Measurements from ENCODE around the gene USP22. TPM values are rescaled to one million over a fixed set of nuclear protein-coding genes. Genes with fewer than 3 reads are reported as not detected.

The USP22 gene
- total RNA-seq, 2 donors from 2014 or later, result 145 to 152 TPM

DNA sequence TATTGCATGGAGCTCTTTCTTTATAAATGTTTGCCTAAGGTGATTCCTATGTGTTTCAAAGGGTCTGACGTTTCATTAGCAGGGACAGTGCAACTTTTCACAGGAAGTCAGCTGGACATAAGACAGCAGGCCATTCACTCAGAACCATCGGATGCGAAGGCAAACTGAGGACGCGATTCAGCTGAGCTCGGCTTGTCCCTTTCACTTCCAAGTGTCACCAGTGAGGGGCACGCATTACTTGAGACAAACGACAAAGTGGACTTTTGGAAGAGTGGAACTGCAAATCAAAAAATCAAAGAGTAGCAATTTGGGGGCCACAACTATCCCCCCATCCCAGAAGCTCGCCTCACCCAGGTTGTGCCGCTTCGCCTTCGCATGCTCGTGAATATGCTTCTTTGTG is 14.6 kb downstream of the USP22 start:
- no peak for ATAC-seq
- DNase-seq, result no peak
- intact Hi-C loops (cut with DNase I), result no loop called here

DNA sequence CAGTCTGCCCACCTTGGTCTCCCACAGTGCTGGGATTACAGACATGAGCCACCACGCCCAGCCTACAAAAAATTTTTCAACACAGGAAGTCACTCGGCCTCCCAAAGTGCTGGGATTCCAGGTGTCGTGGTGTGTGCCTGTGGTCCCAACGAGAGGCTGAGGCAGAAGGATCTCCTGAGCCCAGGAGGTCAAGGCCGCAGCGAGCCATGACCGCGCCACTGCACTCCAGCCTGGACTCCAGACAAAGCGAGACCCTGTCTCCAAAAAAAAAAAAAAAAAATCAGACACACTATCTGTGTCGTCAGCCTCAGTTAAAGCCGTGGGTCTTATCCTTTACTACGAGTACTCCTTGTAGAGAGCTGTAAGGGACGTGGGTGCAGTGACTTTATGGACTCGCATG is 15.8 kb downstream of the USP22 start:
- DNase-seq (no peak), ATAC-seq (no peak)
- intact Hi-C loops (cut with DNase I), result no loop called here

- DNase-seq, result no peak
- intact Hi-C loops (cut with DNase I), result no loop called here
- no peak for ATAC-seq
Observed at GRCh38 chr17:21025451-21025850, 17.4 kb downstream of the USP22 start.

GRCh38 chr17:21024024-21024423 is 18.8 kb downstream of the USP22 start:
- intact Hi-C loops (cut with DNase I), result no loop called here
- no peak for ATAC-seq

DNA sequence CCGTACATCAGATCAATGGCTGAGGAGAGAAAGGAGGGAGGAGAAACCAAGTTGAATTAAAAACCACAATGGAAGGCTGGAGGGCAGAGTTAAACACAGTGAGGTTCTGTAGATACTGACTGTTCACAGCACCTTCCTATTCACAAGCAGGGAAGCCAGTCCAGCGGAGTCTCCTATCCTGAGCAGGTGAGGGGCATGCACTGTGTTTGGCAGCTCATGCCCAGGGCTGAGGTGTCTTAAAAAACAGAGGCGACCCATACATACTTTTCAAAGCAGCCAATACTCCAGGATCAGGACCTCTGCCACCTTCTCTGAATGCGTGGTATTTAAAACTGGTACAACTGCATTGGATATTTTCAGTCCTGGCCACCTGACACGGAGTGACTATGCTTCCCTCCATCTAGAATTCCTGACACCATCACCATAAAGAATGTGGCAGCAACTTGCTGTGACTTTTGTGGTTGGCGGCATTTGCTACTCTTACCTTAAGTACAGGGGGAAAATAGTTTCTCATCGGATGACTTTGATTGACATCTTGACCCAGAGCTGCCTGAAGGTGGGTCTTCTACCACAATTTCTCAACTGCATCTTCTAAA is 21.5 kb downstream of the USP22 start:
- intact Hi-C loops (cut with DNase I), result no loop called here
- DNase-seq (no peak), ATAC-seq (no peak)

More at GRCh38 chr17:21024024-21024423, 18.8 kb downstream of the USP22 start:
- no peak for DNase-seq

- DNase-seq, result no peak
- intact Hi-C loops (cut with DNase I), result no loop called here
- peak in 1 of 2 donors; percentile 4 for ATAC-seq
Observed at GRCh38 chr17:21020622-21021021, 22.2 kb downstream of the USP22 start.

DNA sequence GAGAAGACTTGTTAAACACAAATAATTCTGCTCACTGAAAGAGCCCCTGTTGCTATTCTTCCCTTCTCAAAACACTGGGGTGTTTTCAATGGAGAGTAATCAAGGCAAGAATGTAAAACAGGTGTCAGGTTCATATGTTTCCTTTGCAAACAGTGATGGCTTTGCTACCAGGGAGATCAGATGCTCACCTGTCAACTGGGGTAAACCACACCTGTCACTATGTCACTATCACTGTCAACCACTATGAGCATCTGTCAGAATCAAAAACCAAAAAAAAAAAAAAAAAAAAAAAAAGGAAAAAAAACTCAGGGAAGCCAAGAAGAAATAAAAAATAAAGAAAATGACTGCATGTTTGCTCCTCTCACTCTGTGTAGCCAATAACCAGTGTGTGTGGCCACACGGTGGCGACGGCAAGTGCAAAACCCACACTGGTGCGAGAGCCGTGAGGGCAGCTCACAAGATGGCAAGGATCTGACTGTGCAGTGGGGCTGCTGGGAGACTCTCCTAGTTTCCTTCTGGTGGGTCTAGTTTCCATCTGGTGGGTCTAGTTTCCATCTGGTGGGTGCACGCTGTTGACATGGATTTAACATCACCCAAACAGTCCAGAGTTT is 22.7 kb downstream of the USP22 start:
- ATAC-seq (peak; percentile 50 to 80), DNase-seq (no peak)
- intact Hi-C loops (cut with DNase I), result no loop called here

DNA sequence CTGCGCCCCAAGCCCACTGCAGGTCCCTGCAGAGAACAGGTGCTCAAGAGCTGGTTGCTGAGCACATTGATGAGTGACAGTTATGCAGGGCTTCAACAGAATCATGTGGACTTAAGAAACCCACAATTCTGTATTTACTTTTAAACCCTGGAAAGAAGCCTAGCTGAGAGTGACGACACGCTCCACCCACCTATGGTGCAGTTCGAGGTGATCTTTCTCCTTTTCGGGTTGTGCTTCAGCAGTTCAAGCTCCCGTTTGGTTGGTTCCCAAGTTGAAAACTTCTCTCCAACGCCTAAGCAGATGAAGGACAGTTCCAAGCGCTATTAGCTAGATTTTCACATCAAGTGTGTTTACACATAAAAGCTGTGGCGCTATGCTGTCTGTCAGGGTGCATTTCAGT is 23.9 kb downstream of the USP22 start:
- intact Hi-C loops (cut with DNase I), result no loop called here
- DNase-seq (no peak), ATAC-seq (no peak)

DNA sequence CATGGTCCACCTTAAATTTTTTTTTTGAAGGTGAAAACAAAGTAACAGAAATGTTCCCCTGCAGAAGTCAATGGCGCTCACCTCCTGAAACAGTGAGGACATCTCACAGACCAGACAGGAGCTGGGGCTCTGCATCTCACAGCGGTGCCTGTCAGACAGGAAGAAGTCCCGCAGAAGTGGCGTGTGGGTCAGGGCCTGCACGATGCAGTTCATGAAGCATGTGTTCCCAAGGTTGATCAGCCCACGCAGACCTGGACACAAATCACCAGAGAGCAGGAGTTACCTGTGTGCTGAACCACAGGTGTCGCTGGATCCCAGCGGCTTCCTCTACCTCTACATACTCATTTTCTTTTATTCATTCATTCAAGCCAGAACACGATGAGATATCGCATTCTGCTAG is 24.9 kb downstream of the USP22 start:
- DNase-seq (no peak), ATAC-seq (no peak)
- intact Hi-C loops (cut with DNase I), result no loop called here

- intact Hi-C loops (cut with DNase I), result no loop called here
- ATAC-seq (no peak), DNase-seq (no peak)
Observed at GRCh38 chr17:21017256-21017655, 25.6 kb downstream of the USP22 start.

DNA sequence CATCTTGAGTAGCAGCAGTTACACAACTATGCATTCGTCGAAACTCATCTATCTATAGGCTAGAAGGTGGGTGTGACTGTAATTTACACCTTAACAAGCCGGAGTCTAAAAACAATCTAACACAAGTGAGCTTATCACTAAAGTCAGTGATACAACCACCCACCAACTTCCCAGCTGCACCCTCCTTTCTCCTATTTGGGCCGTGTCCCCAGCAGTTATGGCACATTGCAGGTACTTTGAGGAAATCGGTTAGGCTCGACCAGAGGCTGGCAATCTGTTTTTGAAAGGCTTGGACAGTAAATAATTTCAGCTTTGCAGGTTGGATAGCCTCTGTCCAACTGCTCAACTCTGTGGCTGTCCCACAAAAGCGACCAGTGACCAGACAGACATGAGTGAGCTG is 26.0 kb downstream of the USP22 start:
- DNase-seq (no peak), ATAC-seq (no peak)
- intact Hi-C loops (cut with DNase I), result no loop called here

DNA sequence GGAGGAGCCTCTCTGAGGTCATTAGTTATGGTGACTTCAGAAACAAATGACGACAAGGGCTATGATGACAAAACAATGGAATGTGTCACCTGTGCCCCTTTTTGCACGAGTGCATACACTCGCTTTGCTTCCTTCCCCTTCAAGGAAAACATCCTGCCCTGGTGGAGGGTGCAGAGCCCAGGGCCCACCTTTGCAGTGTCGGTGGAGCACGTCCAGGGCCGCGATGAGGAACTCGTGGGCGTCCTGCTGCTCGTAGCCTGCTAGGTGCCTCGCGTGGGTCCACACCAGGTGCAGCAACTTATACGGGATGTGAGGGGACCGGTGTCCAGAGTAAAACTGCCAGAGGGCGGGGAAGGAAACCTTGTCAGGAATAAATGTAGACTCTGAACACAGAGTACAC is 27.2 kb downstream of the USP22 start:
- intact Hi-C loops (cut with DNase I), result no loop called here
- DNase-seq (no peak), ATAC-seq (no peak)

- ATAC-seq (no peak), DNase-seq (no peak)
- intact Hi-C loops (cut with DNase I), result no loop called here
Observed at GRCh38 chr17:21014498-21014897, 28.3 kb downstream of the USP22 start.

- DNase-seq, result no peak
- intact Hi-C loops (cut with DNase I), result no loop called here
- no peak for ATAC-seq
Observed at GRCh38 chr17:21013983-21014382, 28.8 kb downstream of the USP22 start.

GRCh38 chr17:21012736-21013135 is 30.1 kb downstream of the USP22 start:
- no peak for DNase-seq
- peak; percentile 16 to 40 for ATAC-seq
- intact Hi-C loops (cut with DNase I), result no loop called here

- intact Hi-C loops (cut with DNase I), result no loop called here
- ATAC-seq (no peak), DNase-seq (no peak)
Observed at GRCh38 chr17:21010705-21011596, 31.9 kb downstream of the USP22 start.

GRCh38 chr17:21008992-21009671 is 33.7 kb downstream of the USP22 start:
- no peak for DNase-seq
- intact Hi-C loops (cut with DNase I), result no loop called here

DNA sequence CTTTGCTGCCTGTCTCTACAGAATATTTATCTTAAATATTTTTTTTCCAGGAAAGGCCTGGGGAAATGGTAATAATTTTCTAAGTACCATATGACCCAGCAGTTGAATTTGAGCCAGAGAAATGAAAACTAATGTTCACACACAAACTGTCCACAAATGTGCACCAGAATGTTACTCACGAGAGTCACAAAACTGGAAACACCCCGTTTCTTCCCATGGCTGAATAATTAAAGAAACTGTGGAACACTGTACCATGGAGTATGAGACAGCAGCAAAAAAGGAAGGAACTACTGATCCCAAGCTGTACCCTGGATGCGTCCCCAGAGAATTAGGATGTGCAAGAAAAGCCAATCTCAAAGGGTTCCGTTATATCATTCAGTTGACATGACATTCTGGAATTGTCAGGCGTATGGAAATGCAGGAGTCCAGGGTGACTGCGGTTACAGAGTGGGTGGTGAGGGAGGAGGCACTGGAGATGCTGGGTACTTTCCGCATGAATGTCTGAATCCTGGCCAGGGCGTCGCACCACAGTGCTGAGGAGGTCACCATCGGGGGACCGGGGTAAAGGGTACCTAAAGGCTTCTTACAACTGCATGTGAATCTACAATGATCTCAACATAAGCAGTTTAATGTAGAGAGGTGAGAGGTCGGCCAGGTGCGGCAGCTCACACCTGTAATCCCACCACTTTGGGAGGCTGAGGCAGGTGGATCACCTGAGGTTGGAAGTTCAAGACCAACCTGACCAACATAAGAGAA is 34.5 kb downstream of the USP22 start:
- intact Hi-C loops (cut with DNase I), result no loop called here
- no peak for DNase-seq
- no peak for ATAC-seq

More at GRCh38 chr17:21008992-21009671, 33.7 kb downstream of the USP22 start:
- ATAC-seq, result no peak

GRCh38 chr17:21007646-21008045 is 35.2 kb downstream of the USP22 start:
- intact Hi-C loops (cut with DNase I), result no loop called here

More at GRCh38 chr17:21007646-21008045, 35.2 kb downstream of the USP22 start:
- DNase-seq, result no peak
- ATAC-seq, result no peak

Measured in left cardiac atrium (tissue), 4 donors.